ENCODE data around the gene LMF2.

Gene LMF2

DNA sequence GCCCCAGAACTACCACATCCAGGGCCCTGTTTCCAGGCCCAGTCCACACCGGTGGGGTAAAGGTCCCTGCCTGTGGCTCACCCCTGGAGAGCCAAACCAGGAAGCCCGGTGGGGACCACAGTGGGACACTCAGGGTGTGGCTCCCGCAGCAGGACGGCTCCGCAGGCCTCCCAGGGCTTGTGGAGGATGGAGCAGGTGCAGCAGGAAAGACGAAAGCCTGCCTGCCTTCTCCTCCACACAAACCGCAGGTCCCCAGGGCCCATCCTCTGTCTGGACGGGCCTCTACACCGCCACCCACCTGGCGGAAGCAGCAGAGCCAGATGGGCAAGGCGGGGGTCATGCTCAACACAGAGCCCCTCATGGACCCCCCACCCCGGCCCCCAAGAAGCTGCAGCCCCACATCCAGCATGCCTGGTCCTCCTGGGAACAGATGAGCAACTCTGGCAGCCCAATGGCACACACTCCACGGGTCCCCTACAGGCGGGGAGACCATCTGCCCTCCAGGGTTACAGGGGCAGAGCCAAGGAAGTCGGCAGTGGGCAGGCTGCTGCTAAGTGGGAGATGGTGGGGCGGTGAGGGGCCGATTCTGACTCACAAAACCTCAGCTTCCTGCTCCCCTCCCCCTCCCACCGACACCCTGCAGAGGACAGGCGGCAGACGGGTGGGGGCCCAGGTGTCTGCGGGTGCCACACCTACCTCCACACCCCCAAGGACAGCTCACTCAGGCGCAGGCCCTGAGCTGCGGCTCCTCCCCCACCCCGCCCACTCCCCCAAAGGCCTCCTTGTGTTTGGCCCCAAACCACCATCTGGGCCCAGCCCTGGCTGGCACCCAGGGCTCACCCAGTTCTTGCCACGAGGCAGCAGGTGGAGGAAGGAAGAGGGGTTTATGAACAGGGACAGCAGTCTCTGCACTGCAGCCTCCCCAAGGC lies 37.9 kb downstream of the LMF2 start:
- DNase-seq (ENCODE audit: extremely low spot score), result no peak
- TF ChIP-seq NFRKB (IDR thresholded peaks at IDR 0.05) (no peak), FOXK2 (IDR thresholded peaks at IDR 0.05) (no peak), LEF1 (IDR thresholded peaks at IDR 0.05; ENCODE audit: borderline replicate concordance) (no peak), FOXA1 (IDR thresholded peaks at IDR 0.05) (no peak), TARDBP (IDR thresholded peaks at IDR 0.05) (no peak)
- TF ChIP-seq, protein P1, sequence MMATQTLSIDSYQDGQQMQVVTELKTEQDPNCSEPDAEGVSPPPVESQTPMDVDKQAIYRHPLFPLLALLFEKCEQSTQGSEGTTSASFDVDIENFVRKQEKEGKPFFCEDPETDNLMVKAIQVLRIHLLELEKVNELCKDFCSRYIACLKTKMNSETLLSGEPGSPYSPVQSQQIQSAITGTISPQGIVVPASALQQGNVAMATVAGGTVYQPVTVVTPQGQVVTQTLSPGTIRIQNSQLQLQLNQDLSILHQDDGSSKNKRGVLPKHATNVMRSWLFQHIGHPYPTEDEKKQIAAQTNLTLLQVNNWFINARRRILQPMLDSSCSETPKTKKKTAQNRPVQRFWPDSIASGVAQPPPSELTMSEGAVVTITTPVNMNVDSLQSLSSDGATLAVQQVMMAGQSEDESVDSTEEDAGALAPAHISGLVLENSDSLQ (IDR thresholded peaks at IDR 0.05), result no peak
- POLR2A ChIA-PET, result no interaction called here
- CTCF ChIA-PET, result interaction anchor here (2.0 kb wide), 1 partner anchor 56 kb away, joined by 11 read pairs; the partner anchor contains the start of gene SCO2

GRCh38 chr22:50468626-50469025 lies 38.9 kb downstream of the LMF2 start:
- ChIA-PET CTCF (no interaction called here), POLR2A (interaction anchor here (1.8 kb wide), 1 partner anchor 57 kb away, joined by 5 read pairs; the partner anchor contains the start of gene SCO2)
- TF ChIP-seq LEF1 (IDR thresholded peaks at IDR 0.05; ENCODE audit: borderline replicate concordance), result no peak
- DNase-seq (ENCODE audit: extremely low spot score), result no peak

DNA sequence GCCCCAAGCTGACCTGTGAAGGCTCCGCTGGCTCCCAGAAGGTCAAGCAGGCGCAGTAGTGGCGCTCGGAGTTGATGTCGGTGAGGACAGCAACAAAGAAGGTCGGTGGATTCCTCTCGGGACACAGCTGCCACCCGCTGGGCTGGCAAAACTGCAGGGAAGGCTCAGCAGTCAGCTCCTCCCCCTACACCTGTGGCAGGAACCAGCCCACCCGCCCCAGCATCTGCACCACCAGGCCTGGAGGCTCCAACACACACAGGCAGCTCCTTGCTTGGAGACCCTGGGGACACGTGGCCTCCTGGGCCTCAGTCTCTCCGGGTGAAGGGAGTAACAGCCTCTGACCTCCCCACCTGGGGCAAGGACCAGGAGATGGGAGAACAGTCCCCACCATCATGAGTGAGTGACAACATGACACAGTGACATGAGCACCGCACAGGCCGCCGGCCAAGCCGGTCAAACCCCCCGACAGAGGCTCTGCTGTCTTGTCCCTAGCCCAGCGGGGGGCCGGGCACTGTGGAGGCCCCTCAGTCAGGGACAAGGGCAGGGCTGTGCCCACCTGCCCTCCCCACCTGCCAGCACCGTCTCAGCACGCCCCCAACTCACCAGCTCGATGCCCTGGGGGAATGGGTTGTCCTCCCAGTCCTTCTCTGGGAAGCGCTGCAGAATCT lies 39.6 kb downstream of the LMF2 start:
- no peak for TF ChIP-seq TARDBP (IDR thresholded peaks at IDR 0.05)
- TF ChIP-seq ARNT (IDR thresholded peaks at IDR 0.05), result no peak
- no peak for DNase-seq (ENCODE audit: extremely low spot score)
- POLR2A ChIA-PET, result interaction anchor here (1.8 kb wide), 1 partner anchor 58 kb away, joined by 5 read pairs; the partner anchor contains the start of gene SCO2
- CTCF ChIA-PET, result no interaction called here

GRCh38 chr22:50467341-50467740 lies 40.2 kb downstream of the LMF2 start:
- DNase-seq (ENCODE audit: extremely low spot score), result no peak
- ChIA-PET POLR2A (interaction anchor here (1.8 kb wide), 1 partner anchor 58 kb away, joined by 5 read pairs; the partner anchor contains the start of gene SCO2), CTCF (no interaction called here)
- TF ChIP-seq BHLHE40 (IDR thresholded peaks at IDR 0.05; ENCODE audit: borderline replicate concordance), result no peak
- no peak for TF ChIP-seq SP1 (IDR thresholded peaks at IDR 0.05)
- TF ChIP-seq SUZ12 (IDR thresholded peaks at IDR 0.05), result no peak
- TF ChIP-seq LEF1 (IDR thresholded peaks at IDR 0.05; ENCODE audit: borderline replicate concordance), result no peak
- no peak for TF ChIP-seq FOXK2 (IDR thresholded peaks at IDR 0.05)
- TF ChIP-seq FOXA1 (IDR thresholded peaks at IDR 0.05), result no peak
- no peak for TF ChIP-seq HDGF (IDR thresholded peaks at IDR 0.05; ENCODE audit: borderline replicate concordance)
- no peak for TF ChIP-seq TARDBP (IDR thresholded peaks at IDR 0.05)
- TF ChIP-seq FOXM1 (IDR thresholded peaks at IDR 0.05; ENCODE audit: borderline replicate concordance), result no peak
- TF ChIP-seq L3MBTL2 (conservative IDR thresholded peaks at IDR 0.05), result no peak
- no peak for TF ChIP-seq ARNT (IDR thresholded peaks at IDR 0.05)
- no peak for TF ChIP-seq ZNF384 (IDR thresholded peaks at IDR 0.05)
- no peak for TF ChIP-seq NFRKB (IDR thresholded peaks at IDR 0.05)
- no peak for TF ChIP-seq CTBP1 (IDR thresholded peaks at IDR 0.05; ENCODE audit: borderline replicate concordance)
- no peak for TF ChIP-seq ELF4 (IDR thresholded peaks at IDR 0.05)

- no peak for DNase-seq (ENCODE audit: extremely low spot score)
- TF ChIP-seq LEF1 (IDR thresholded peaks at IDR 0.05; ENCODE audit: borderline replicate concordance), result no peak
- POLR2A ChIA-PET, result no interaction called here
- CTCF ChIA-PET, result no interaction called here
These were observed 42.2 kb downstream of the LMF2 start for GRCh38 chr22:50465066-50465930.

DNA sequence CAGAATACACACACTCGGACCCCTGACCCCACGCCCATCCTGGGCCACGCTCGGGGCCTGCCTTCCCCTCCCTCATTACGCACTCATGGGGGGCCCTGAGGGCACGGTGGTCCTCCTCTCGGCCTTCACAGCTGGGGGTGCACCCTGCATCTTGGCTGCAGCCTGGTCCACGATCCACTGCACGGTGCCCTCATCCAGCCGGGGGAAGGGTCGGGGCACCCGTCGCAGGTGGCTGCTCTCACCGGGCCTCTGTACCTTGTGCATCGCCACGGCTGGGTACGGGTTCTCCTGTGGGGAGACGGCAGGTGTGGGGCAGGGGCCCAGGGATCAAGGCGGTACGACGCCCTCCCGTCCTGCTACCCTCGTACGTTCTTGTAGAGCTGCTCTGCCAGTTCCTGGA lies 43.1 kb downstream of the LMF2 start:
- DNase-seq (ENCODE audit: extremely low spot score), result no peak
- POLR2A ChIA-PET, result no interaction called here
- CTCF ChIA-PET, result no interaction called here
- TF ChIP-seq HDGF (IDR thresholded peaks at IDR 0.05; ENCODE audit: borderline replicate concordance) (no peak), NFRKB (IDR thresholded peaks at IDR 0.05) (no peak), FOXK2 (IDR thresholded peaks at IDR 0.05) (no peak), SP1 (IDR thresholded peaks at IDR 0.05) (no peak), ZNF384 (IDR thresholded peaks at IDR 0.05) (no peak), L3MBTL2 (conservative IDR thresholded peaks at IDR 0.05) (no peak), CTBP1 (IDR thresholded peaks at IDR 0.05; ENCODE audit: borderline replicate concordance) (no peak), SUZ12 (IDR thresholded peaks at IDR 0.05) (no peak), LEF1 (IDR thresholded peaks at IDR 0.05; ENCODE audit: borderline replicate concordance) (no peak), FOXA1 (IDR thresholded peaks at IDR 0.05) (no peak), BHLHE40 (IDR thresholded peaks at IDR 0.05; ENCODE audit: borderline replicate concordance) (no peak), TARDBP (IDR thresholded peaks at IDR 0.05) (no peak), FOXM1 (IDR thresholded peaks at IDR 0.05; ENCODE audit: borderline replicate concordance) (no peak), ELF4 (IDR thresholded peaks at IDR 0.05) (no peak), ARNT (IDR thresholded peaks at IDR 0.05) (no peak)
- TF ChIP-seq, protein P1 (IDR thresholded peaks at IDR 0.05), result no peak
